LNCaP clone FGC (cell line): ENCODE measurements around the gene RPA1.

Experiments used
- DNase-seq: peaks from one replicate; pipeline ENCODE4 v3.0.0-alpha.2; 2011; ENCODE audit warnings: low read depth
- H3K4me3 ChIP-seq: 2 replicates; pipeline ENCODE4 v1.5.1; 2011; ENCODE audit warnings: mild to moderate bottlenecking, low read depth, low read length, control low read depth
- TF ChIP-seq, protein P1 (sequence below): IDR thresholded peaks from 2 replicates; pipeline ENCODE4 v1.5.1; 2012; ENCODE audit warnings: mild to moderate bottlenecking; ENCODE audit not compliant: control insufficient read depth, insufficient read depth; ENCODE audit errors: extremely low read depth

RPA1 gene

DNA sequence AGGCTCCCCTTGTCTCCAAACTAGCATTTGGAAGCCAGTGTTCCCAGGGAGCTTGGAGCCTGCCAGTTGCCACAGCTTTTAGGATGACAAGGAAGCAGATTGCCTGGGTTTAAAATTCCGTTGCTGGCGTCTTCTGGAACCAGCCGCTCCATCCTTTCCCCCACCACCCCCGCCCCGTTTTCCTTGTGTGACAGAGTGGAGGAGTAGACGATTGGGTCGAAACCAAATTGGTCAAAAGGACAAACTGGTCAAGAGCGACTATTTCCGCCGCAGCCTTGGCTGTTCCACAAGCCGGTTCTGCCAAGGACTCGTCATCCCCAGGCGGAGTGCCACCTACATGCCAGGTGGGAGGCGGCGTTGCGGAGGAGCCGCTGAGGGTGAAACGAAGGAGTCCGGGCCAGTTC is 91.1 kb downstream of the RPA1 start:
- TF ChIP-seq, protein P1, sequence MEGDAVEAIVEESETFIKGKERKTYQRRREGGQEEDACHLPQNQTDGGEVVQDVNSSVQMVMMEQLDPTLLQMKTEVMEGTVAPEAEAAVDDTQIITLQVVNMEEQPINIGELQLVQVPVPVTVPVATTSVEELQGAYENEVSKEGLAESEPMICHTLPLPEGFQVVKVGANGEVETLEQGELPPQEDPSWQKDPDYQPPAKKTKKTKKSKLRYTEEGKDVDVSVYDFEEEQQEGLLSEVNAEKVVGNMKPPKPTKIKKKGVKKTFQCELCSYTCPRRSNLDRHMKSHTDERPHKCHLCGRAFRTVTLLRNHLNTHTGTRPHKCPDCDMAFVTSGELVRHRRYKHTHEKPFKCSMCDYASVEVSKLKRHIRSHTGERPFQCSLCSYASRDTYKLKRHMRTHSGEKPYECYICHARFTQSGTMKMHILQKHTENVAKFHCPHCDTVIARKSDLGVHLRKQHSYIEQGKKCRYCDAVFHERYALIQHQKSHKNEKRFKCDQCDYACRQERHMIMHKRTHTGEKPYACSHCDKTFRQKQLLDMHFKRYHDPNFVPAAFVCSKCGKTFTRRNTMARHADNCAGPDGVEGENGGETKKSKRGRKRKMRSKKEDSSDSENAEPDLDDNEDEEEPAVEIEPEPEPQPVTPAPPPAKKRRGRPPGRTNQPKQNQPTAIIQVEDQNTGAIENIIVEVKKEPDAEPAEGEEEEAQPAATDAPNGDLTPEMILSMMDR = no peak
- no peak for DNase-seq
- no peak overlapping the region for H3K4me3 ChIP-seq

DNA sequence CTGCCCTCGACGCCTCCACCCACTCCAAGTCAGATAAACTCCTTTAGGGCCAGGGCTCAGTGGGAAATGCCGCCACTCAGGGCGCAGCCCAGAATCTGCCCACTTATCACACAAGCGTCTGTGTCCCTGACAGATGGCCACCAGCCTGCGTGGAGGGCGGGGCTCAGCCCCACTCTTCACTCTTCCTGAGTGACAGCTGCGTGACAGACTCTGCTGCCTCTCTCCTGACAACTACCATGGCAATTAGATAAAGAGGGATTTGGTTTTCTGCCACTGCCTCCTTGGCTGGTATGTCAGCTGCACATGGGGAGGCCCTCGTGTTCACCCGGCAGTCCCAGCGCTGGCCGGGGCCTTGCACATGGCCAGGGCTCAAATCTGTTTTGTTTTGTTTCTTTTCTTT is 99.2 kb downstream of the RPA1 start:
- TF ChIP-seq, protein P1 = no peak
- no peak for DNase-seq
- H3K4me3 ChIP-seq = no peak overlapping the region

DNA sequence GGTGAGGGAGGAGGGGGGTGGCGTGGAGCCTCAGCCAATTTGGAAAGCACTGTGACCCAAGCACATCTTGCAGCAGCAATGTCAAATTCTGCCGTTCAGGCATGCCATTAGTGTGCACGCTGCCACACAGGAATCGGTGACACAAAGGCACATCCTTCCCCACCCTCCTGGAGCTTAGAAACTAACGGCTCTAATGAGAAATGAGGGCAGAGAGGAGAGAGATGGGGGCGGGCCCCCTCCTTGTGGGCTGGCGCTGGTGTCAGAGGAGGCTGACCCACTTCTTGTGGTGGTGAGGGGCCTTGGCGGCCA is 100.5 kb downstream of the RPA1 start:
- H3K4me3 ChIP-seq = no peak overlapping the region
- TF ChIP-seq, protein P1 = no peak
- DNase-seq = no peak

DNA sequence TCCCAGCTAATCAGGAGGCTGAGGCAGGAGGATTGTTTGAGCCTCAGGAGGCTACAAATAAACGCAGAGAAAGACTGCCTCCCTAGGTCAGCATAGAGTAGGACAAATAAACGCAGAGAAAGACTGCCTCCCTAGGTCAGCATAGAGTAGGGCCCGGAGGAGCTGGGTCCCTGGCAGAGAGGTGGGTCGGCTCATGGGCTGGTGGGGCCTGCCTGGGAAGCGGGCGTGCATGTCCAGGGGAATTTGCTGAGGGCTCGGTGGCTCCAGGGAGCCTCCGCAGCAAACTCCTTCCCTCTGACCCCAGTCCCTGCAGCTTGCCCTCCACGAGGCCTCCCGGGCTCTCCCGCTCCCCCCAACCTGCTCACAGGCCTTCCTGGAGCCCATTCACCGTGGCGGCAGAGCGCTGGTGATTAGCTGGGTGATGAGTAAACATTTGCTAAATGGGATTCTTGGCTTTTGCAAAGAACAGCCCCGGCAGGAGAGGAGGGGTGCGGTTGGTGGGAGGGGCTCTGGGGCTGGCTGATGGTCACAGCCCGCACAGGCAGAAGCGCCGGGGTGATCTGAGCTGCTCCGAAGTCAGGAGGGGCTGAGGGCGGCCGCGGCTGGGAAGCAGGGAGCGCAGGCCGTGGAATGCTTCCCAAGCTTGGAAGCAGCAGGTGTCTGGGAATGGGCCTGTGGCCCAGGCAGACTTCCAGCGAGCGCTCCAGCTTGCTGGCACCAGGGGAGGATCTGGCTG is 102.2 kb downstream of the RPA1 start:
- DNase-seq = peak; percentile 55
- H3K4me3 ChIP-seq = no peak overlapping the region
- TF ChIP-seq, protein P1 = no peak; the same call in 1 of the 2 replicates

DNA sequence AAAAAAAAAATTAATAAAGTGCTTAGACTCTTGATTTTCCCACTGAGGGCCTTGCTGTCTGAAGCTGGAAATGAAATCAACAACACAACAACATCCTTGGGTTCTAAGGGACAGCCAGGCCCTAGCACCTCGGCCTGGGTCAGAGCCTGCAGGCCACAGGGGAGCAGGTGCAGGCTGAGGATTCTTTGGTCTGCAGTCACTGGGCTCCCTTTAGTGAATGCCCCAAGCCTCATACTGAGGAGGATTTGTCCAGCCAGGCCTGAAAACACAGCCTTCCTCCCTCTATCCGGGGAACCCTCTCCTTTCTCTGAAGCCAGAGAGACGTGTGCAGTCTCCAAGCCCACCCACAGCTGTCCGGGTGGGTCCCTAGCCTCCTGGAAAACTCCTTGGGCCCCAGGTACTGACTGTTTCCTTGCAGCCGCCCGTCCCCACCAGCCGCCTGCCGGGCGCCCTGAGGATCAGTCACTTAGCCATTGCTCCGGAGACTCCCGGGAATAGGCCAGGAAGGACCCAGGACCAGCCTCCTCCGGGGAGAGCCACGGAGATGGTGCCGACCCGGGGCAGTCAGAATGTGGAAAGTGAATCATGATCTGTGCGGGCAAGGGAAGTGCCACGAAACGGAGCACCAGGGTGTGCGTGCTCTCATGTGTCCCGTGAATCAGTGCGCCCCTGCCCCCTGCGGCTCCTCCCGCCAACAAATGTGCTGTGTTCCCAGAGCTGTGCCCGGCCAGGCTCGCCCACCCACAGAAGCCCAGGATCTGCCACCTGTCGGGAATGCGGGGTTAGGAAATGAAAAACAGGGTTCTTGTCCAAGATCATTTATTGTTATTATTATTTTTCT is 104.3 kb downstream of the RPA1 start:
- TF ChIP-seq, protein P1 = no peak
- no peak overlapping the region for H3K4me3 ChIP-seq
- DNase-seq = no peak

DNA sequence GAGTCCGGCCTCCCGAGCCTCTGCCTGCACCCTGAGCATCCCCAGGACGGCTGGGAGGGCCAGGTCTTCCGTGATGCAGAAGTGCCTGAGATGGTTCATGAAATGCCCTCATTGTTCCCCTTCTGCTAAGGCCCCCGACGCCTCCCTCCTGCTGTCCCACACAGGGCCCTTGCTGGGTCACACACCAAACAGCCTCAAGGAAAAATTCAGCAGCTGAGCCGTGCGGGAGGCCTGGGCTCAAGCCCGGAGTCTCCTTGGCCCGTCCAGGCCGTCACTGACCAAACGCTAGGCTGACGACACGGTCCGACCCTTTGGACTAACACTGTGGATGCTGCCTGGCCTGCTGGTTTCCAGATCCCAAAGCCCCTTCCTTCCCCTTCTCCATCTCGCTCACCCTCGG is 105.1 kb downstream of the RPA1 start:
- no peak for DNase-seq
- TF ChIP-seq, protein P1 = no peak
- H3K4me3 ChIP-seq = no peak overlapping the region

DNA sequence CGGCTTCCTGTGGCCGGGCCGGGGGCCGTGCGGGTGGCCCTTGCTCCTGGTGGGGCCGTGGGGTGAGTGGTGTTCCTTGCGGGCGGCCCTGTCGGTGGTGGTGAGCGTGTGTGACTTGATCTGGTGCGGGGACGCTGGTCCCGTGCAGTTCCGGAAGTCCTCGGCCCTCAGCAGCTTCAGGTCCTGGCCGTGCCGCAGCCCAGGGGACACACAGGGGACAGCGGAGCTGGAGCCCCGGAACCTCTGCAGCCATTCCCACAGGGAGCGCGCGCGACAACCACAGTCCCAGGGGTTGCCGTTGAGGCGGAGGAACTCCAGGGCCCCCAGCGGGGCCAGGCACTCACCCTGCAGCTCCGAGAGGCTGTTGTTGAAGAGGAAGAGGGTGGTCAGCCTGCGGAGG is 107.0 kb downstream of the RPA1 start:
- TF ChIP-seq, protein P1 = no peak
- no peak for DNase-seq
- H3K4me3 ChIP-seq = no peak overlapping the region
